SU-DHL-6 (cell line): ENCODE results near the gene TMED8.

Source experiments
- H2AFZ ChIP-seq: fragments of 200-600 bp; sonication (generic); 2 replicates; pipeline ENCODE4 v1.6.1; 2014; ENCODE audit warnings: low read depth, mild to moderate bottlenecking, moderate library complexity, mixed read lengths, antibody characterized with exemption, low read length; ENCODE audit not compliant: severe bottlenecking
- H3F3A ChIP-seq: fragments of 200-600 bp; shearing (Covaris generic); 2 replicates; pipeline ENCODE4 v1.6.0; 2016; ENCODE audit warnings: antibody characterized with exemption, mild to moderate bottlenecking; ENCODE audit not compliant: insufficient read depth
- H3K27ac ChIP-seq: fragments of 200-600 bp; sonication (generic); 2 replicates; pipeline ENCODE4 v1.5.1; 2016; ENCODE audit warnings: low read depth, mild to moderate bottlenecking, low read length, moderate library complexity, mixed read lengths
- H3K27me3 ChIP-seq: fragments of 200-600 bp; sonication (generic), shearing (Covaris generic); 2 replicates; pipeline ENCODE4 v1.6.0; 2014; ENCODE audit warnings: mild to moderate bottlenecking, low read length
- H3K36me3 ChIP-seq: fragments of 200-600 bp; sonication (generic); 2 replicates; pipeline ENCODE4 v1.6.1; 2014; ENCODE audit warnings: mild to moderate bottlenecking, low read length, mixed read lengths
- H3K4me2 ChIP-seq: fragments of 300-600, 200-600 bp; shearing (Covaris generic), sonication (generic); 2 replicates; pipeline ENCODE4 v1.6.0; 2014; ENCODE audit warnings: low read length, low read depth, mild to moderate bottlenecking; ENCODE audit not compliant: poor library complexity, severe bottlenecking
- H3K4me3 ChIP-seq: fragments of 200-600 bp; sonication (generic); 2 replicates; pipeline ENCODE4 v1.5.1; 2014; ENCODE audit warnings: antibody characterized with exemption, low read length, mild to moderate bottlenecking, mixed read lengths; ENCODE audit not compliant: insufficient read depth, poor library complexity, severe bottlenecking
- H3K79me2 ChIP-seq: fragments of 200-600 bp; sonication (generic); 2 replicates; pipeline ENCODE4 v1.6.1; 2014; ENCODE audit warnings: mild to moderate bottlenecking, low read length, moderate library complexity; ENCODE audit not compliant: insufficient read depth
- H3K9ac ChIP-seq: fragments of 200-600 bp; sonication (generic); 2 replicates; pipeline ENCODE4 v1.7.0; 2014; ENCODE audit warnings: mild to moderate bottlenecking, low read length
- H3K9me2 ChIP-seq: fragments of 200-600 bp; sonication (generic); replicated peaks from 2 replicates; pipeline ENCODE4 v1.6.1; 2014; ENCODE audit warnings: low read length; ENCODE audit not compliant: insufficient read depth
- H3K9me3 ChIP-seq: fragments of 200-600 bp; sonication (generic); 2 replicates; pipeline ENCODE4 v1.6.1; 2014; ENCODE audit warnings: low read length, mixed read lengths; ENCODE audit not compliant: insufficient read depth
- H4K20me1 ChIP-seq: fragments of 200-600 bp; sonication (generic); 2 replicates; pipeline ENCODE4 v1.6.1; 2014; ENCODE audit warnings: low read depth, mild to moderate bottlenecking, antibody characterized with exemption, low read length, moderate library complexity, mixed read lengths
- CTCF ChIP-seq: fragments of 200-600 bp; sonication (generic); IDR thresholded peaks from one replicate; pipeline ENCODE4 v1.5.1; 2017; ENCODE audit warnings: antibody characterized with exemption, mild to moderate bottlenecking, low read length, moderate library complexity; ENCODE audit not compliant: insufficient read depth, poor library complexity, severe bottlenecking
- EZH2phosphoT487 ChIP-seq: fragments of 200-600 bp; sonication (generic), shearing (Covaris generic); conservative IDR thresholded peaks from 2 replicates; pipeline ENCODE4 v1.6.1; 2018; ENCODE audit warnings: mild to moderate bottlenecking, antibody characterized with exemption, low read length, moderate library complexity, mixed read lengths

Gene TMED8

GRCh38 chr14:77316195-77316505 is 60.7 kb downstream of the TMED8 start:
- Histone ChIP-seq H3K36me3 (no peaks in the 10 kb centered on the region), H3K27ac (no peak overlapping the region), H4K20me1 (no peaks in the 10 kb centered on the region), H3K4me3 (no peak overlapping the region), H3K9ac (no peak overlapping the region), H3K9me3 (no peaks in the 10 kb centered on the region), H2AFZ (no peak overlapping the region), H3K9me2 (no peaks in the 10 kb centered on the region), H3K79me2 (no peaks in the 10 kb centered on the region), H3K27me3 (no peaks in the 10 kb centered on the region), H3K4me2 (no peak overlapping the region), H3F3A (no peaks in the 10 kb centered on the region)
- no peak for TF ChIP-seq CTCF
- no peak for TF ChIP-seq EZH2phosphoT487

GRCh38 chr14:77314539-77315457 is 62.1 kb downstream of the TMED8 start:
- H2AFZ ChIP-seq = no peak overlapping the region
- H3K4me2 ChIP-seq = no peak overlapping the region
- H3K27me3 ChIP-seq = no peaks in the 10 kb centered on the region
- no peaks in the 10 kb centered on the region for H3K9me2 ChIP-seq
- no peaks in the 10 kb centered on the region for H3K79me2 ChIP-seq
- H4K20me1 ChIP-seq = no peaks in the 10 kb centered on the region
- H3F3A ChIP-seq = no peaks in the 10 kb centered on the region
- H3K27ac ChIP-seq = no peak overlapping the region
- TF ChIP-seq CTCF (no peak), EZH2phosphoT487 (no peak)
- no peak overlapping the region for H3K4me3 ChIP-seq
- no peaks in the 10 kb centered on the region for H3K36me3 ChIP-seq
- H3K9ac ChIP-seq = no peak overlapping the region
- no peaks in the 10 kb centered on the region for H3K9me3 ChIP-seq

- no peak overlapping the region for H3K27ac ChIP-seq
- TF ChIP-seq CTCF (no peak), EZH2phosphoT487 (no peak)
- no peaks in the 10 kb centered on the region for H3K27me3 ChIP-seq
- H3K9me2 ChIP-seq = no peaks in the 10 kb centered on the region
- H2AFZ ChIP-seq = no peak overlapping the region
- no peak overlapping the region for H3K4me3 ChIP-seq
- H3K36me3 ChIP-seq = no peaks in the 10 kb centered on the region
- H3K9ac ChIP-seq = no peak overlapping the region
- H3K79me2 ChIP-seq = no peaks in the 10 kb centered on the region
- H4K20me1 ChIP-seq = no peaks in the 10 kb centered on the region
- H3K4me2 ChIP-seq = no peak overlapping the region
- no peaks in the 10 kb centered on the region for H3F3A ChIP-seq
- no peaks in the 10 kb centered on the region for H3K9me3 ChIP-seq
Measured at GRCh38 chr14:77314043-77314442, 62.9 kb downstream of the TMED8 start.
